ENCODE results near the gene AFG3L2.
A peak's percentile ranks its signal among the peaks of the same experiment; 100 is the strongest.

Gene AFG3L2

DNA sequence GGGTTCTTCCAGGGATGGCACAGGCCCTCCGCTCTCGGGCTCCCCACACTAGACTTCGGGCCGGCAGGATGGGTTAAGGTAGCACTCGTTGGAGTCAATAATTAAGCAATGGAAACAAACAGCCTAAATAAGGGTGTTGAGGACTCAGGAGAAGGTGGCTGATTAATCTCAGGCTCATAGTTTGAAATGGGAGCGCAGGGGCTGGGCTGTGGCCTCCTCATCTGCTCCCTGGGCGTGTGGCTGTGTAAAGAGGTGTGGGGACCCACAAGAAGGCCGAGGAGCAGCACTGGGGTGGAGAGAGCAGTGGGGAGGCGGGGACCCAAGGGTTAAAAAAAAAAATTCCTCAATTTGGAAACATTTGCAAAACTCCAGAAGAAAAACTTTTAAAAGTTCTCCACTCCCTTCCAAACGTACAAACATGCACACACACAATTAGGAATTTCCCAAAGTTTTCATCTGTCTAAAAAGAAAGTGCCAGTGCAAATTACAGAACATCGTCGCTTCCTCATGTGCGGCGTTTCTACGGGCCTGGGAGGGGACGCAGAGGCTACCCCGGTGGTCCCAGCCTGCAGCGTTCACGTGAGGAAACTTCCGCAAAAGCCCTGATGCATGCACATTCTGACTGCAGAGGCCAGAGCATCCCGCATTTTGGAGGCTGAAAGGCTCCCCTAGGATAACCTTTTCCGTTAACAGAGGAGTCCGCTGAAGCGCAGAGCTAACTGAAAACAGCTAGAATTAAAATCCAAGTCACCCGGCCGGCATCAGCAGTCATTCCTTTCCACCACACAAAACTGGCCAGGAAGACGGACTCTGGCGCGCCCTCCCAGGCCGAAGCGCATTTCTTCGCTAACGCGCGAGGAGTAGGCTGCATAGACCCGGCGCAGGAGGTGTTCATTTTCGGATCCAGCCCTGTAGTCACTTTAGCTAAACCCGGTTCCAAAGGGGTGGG, 70.0 kb downstream of the AFG3L2 start:
- TF ChIP-seq, protein P1, sequence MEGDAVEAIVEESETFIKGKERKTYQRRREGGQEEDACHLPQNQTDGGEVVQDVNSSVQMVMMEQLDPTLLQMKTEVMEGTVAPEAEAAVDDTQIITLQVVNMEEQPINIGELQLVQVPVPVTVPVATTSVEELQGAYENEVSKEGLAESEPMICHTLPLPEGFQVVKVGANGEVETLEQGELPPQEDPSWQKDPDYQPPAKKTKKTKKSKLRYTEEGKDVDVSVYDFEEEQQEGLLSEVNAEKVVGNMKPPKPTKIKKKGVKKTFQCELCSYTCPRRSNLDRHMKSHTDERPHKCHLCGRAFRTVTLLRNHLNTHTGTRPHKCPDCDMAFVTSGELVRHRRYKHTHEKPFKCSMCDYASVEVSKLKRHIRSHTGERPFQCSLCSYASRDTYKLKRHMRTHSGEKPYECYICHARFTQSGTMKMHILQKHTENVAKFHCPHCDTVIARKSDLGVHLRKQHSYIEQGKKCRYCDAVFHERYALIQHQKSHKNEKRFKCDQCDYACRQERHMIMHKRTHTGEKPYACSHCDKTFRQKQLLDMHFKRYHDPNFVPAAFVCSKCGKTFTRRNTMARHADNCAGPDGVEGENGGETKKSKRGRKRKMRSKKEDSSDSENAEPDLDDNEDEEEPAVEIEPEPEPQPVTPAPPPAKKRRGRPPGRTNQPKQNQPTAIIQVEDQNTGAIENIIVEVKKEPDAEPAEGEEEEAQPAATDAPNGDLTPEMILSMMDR (IDR thresholded peaks at IDR 0.05; ENCODE audit: control insufficient read depth, extremely low read depth, insufficient read depth) = no peak
- DNase-seq (ENCODE audit: low read depth) = no peak
- H3K4me3 ChIP-seq (ENCODE audit: low read depth, low read length) = no peak overlapping the region

DNA sequence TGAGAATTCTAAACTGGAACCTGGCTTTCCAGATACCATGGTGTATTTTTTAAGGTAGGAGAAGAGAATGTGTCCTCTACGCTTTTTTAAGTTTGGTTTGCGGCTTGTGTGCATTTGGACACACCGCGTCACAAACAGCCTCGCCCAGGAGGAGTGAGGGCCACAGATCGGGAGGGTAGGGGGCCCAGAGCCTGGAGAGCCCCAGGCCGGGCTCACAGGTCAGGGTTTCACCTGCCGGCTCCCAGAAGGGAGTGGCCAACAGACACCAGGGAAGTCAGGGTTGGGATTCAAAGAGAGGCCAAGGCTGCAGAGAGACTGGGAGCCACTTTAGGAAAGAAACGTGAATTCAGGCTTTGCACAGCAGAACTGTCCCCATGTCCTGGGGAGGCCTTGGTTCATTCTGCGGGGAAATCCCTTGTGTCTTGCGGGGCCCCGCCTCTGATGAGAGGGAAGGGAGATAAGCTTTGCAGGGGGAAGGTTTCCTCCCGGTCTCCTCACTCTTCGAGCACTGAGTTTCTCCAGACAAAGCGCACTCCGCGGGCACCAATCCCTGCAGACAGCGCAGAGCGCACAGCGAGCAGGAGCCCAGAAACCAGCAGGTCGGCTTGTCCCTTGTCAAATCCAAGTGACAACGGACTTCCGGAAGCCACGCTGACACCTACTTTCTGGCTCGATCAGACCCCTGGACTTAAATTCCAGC, 70.9 kb downstream of the AFG3L2 start:
- H3K4me3 ChIP-seq (ENCODE audit: low read depth, low read length) = no peak overlapping the region
- TF ChIP-seq, protein P1 (IDR thresholded peaks at IDR 0.05; ENCODE audit: control insufficient read depth, extremely low read depth, insufficient read depth) = no peak
- no peak for DNase-seq (ENCODE audit: low read depth)

DNA sequence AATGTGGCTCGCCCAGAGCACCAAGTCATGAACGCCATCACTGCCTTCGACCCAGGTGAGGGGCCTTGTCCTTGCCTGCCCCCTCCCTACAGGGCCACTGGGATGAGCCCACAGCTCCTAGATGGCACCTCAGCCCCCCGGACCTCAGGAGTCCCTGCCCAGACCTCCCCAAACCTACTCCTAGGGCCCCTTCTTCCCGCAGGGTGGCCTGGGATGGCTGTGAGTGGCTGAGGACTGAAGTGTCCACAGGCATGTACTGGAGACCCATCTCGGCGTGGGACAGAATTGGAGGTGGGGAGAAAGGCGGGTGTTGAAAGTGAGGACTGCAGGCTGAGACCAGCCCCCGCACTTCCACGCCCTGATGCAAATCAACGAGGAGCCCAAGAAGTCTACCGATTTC, 71.8 kb downstream of the AFG3L2 start:
- DNase-seq (ENCODE audit: low read depth) = no peak
- TF ChIP-seq, protein P1 (IDR thresholded peaks at IDR 0.05; ENCODE audit: control insufficient read depth, extremely low read depth, insufficient read depth) = no peak
- H3K4me3 ChIP-seq (ENCODE audit: low read depth, low read length) = no peak overlapping the region

DNA sequence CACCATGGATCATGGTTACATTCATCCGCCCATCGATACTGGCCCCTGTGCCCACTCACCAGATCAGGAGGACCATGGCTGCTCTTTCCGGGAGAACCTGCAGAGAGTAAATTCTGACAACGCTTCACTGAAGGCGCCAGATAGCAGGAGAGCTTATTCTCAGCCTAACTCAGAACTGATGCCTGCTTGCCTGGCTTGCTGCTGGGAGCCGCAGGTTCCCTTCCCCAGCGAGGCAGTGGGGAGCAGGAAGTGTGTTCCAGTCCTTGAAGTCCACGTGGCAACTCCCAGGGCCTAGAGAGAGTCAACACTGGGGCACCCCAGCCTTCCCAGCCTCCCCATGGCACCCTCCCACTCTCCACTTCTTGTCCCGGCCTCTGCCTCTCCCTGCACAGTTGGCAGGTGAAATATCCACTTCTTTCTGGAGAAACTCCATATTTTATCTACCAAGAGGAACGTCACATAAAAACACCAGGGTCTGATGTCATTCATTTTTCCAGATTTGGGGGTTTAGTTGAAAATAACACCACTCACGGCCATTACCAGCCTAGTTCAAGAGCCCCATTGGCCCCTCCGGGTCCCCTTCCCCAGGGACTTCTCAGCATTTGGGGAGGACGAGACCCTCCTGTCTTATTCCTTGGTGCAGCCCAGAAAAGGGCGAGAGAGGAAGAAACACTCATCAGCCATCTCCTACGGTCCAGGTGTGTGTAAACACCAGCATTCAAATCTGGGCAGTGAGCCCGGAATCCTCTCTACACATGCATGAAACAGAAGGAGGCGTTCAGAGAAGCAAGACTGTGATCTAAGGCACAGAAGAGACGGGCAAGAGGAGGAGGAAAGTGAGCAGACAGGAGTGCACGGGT, 72.4 kb downstream of the AFG3L2 start:
- TF ChIP-seq, protein P1 (IDR thresholded peaks at IDR 0.05; ENCODE audit: control insufficient read depth, extremely low read depth, insufficient read depth) = no peak
- DNase-seq (ENCODE audit: low read depth) = peak; percentile 87
- no peak overlapping the region for H3K4me3 ChIP-seq (ENCODE audit: low read depth, low read length)

DNA sequence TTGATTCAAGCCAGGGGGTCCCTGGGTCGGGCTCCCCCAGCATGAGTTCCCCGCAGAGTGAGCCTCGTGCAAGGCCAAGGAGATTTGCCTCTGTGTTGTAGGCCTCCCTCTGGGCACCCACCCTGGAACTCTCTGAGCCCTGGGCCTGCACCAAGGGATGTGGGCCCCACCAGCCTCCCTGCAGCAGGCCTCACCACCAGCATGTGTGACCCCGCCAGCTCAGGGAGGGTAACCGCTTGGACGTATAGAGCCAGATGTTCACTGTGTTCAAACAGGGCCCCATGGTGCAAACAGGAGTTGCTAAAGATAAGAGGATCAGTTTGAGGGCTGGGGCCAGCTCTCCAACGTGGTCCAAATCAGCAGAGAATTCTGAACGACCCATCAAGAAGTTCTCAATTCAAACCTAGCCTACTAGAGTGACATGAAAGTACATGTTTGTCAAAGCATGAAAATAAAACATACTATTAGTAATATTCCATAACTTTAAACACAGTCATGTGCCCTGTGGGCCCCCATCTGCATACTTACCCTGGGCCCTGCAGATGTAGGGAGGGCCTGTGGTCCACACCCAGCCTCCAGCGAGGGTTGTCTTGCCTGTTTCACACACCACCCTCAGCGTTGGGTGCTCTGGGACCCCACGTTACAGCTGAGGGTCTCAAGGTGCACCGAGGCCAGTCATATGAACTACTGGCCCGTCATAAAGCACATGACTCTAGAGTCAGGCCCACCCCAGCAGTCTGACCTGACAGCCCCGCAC, 74.5 kb downstream of the AFG3L2 start:
- no peak overlapping the region for H3K4me3 ChIP-seq (ENCODE audit: low read depth, low read length)
- no peak for DNase-seq (ENCODE audit: low read depth)
- TF ChIP-seq, protein P1 (IDR thresholded peaks at IDR 0.05; ENCODE audit: control insufficient read depth, extremely low read depth, insufficient read depth) = no peak
